A549 (cell line): ENCODE measurements around the gene ANKS6. TPM values are rescaled to one million over a fixed set of nuclear protein-coding genes. Genes with fewer than 3 reads are reported as not detected.

ENCODE experiments used
- ATAC-seq, 2 experiments: fragments of 200-7000 bp in 1 of 2; fragments of >200 bp in 1 of 2; cut with Nextera tagmentation in 1 of 2; cut with Tn5 transposase in 1 of 2; 3 replicates each; pipeline versions ENCODE4 v1.8.0 to v1.9.1; 2018 to 2020; ENCODE audit warnings: mild to moderate bottlenecking in 1 of 2, moderate library complexity in 1 of 2
- CTCF ChIA-PET: fragments of 300-600 bp; sonication (Branson Sonifier 250); formaldehyde crosslinking; extraction: SDS; loops from one replicate; lab custom pipeline; 2021; ENCODE audit warnings: antibody characterized with exemption, inconsistent platforms; lab: Yijun Ruan, JAX
- POLR2A ChIA-PET: fragments of 350-600 bp; formaldehyde crosslinking; extraction: SDS; loops from one replicate; lab custom pipeline; 2021; ENCODE audit warnings: antibody characterized with exemption, inconsistent platforms; lab: Yijun Ruan, JAX
- DNase-seq, 2 experiments: peaks; one replicate each; pipeline versions ENCODE4 v3.0.0 to v3.0.0-alpha.2; 2011 to 2016; ENCODE audit warnings: low read depth in 1 of 2, low spot score in 1 of 2
- FAIRE-seq: peaks from 2 replicates; lab custom pipeline; 2011; peaks lifted over from hg19 to GRCh38; lab: Jason Lieb, UNC
- H3K27ac ChIP-seq, 2 experiments: fragments of >200 bp; sonication (Bioruptor Twin); formaldehyde crosslinking; 3 replicates each; pipeline ENCODE4 v1.5.1; 2016 to 2017
- H3K4me1 ChIP-seq: fragments of >200 bp; sonication (Bioruptor Twin); formaldehyde crosslinking; 3 replicates; pipeline ENCODE4 v1.6.1; 2016
- H3K4me2 ChIP-seq: fragments of >200 bp; sonication (Bioruptor Twin); formaldehyde crosslinking; 3 replicates; pipeline ENCODE4 v1.6.1; 2016
- H3K4me3 ChIP-seq: fragments of >200 bp; sonication (Bioruptor Twin); formaldehyde crosslinking; 3 replicates; pipeline ENCODE4 v1.5.1; 2016
- H3K9me3 ChIP-seq: fragments of >200 bp; sonication (Bioruptor Twin); formaldehyde crosslinking; 3 replicates; pipeline ENCODE4 v1.6.1; 2016
- ATOH8 ChIP-seq: fragments of 250-450 bp; sonication (Bioruptor Pico); IDR thresholded peaks from 2 replicates; pipeline ENCODE4 v1.5.0; 2020; ENCODE audit warnings: low read depth, mild to moderate bottlenecking, moderate library complexity
- BCL3 ChIP-seq: fragments of >200 bp; sonication (Bioruptor Twin); formaldehyde crosslinking; IDR thresholded peaks from 3 replicates; pipeline ENCODE4 v1.6.1; 2016
- CBX8 ChIP-seq: fragments of 200-600 bp; sonication (generic); IDR thresholded peaks from 2 replicates; pipeline ENCODE4 v1.6.1; 2016
- GATA3 ChIP-seq: IDR thresholded peaks from 2 replicates; pipeline ENCODE4 v1.6.1; 2012; ENCODE audit warnings: borderline replicate concordance
- HDAC2 ChIP-seq: fragments of 200-600 bp; sonication (generic); IDR thresholded peaks from 2 replicates; pipeline ENCODE4 v1.6.1; 2016
- HES2 ChIP-seq: fragments of >200 bp; sonication (Bioruptor Twin); formaldehyde crosslinking; IDR thresholded peaks from 2 replicates; pipeline ENCODE4 v1.6.1; 2016
- HMGXB4 ChIP-seq: fragments of 250-450 bp; sonication (Bioruptor Pico); IDR thresholded peaks from 2 replicates; pipeline ENCODE4 v1.5.0; 2021; ENCODE audit warnings: mild to moderate bottlenecking, moderate library complexity, borderline replicate concordance
- JUN ChIP-seq, 2 experiments: fragments of >200 bp; sonication (Bioruptor Twin); formaldehyde crosslinking; IDR thresholded peaks; 2 replicates in 1 of 2; 3 replicates in 1 of 2; pipeline ENCODE4 v1.6.1; 2016 to 2017
- KDM1A ChIP-seq: fragments of 200-600 bp; sonication (generic); IDR thresholded peaks from 2 replicates; pipeline ENCODE4 v1.6.1; 2016; ENCODE audit warnings: low read depth, mild to moderate bottlenecking
- MAFK ChIP-seq: fragments of 450-650 bp; IDR thresholded peaks from 2 replicates; pipeline ENCODE4 v1.6.1; 2014; ENCODE audit not compliant: partially characterized antibody
- MYC ChIP-seq: IDR thresholded peaks from 2 replicates; pipeline ENCODE4 v1.6.1; 2012; ENCODE audit warnings: mild to moderate bottlenecking, inconsistent platforms, low read length, improper control_type of control experiment, borderline replicate concordance
- NPAS2 ChIP-seq: fragments of 250-450 bp; sonication (Bioruptor Pico); IDR thresholded peaks from 2 replicates; pipeline ENCODE4 v1.8.0; 2022; ENCODE audit warnings: mild to moderate bottlenecking, moderate library complexity, borderline replicate concordance
- NR3C1 ChIP-seq: fragments of >200 bp; sonication (Bioruptor Twin); formaldehyde crosslinking; IDR thresholded peaks from 3 replicates; pipeline ENCODE4 v1.6.1; 2017
- PHF8 ChIP-seq: fragments of 200-600 bp; sonication (generic); IDR thresholded peaks from 2 replicates; pipeline ENCODE4 v1.6.1; 2016; ENCODE audit warnings: low read depth, mild to moderate bottlenecking, antibody characterized with exemption, moderate library complexity, borderline replicate concordance
- RARB ChIP-seq: fragments of 250-450 bp; sonication (Bioruptor Pico); IDR thresholded peaks from 2 replicates; pipeline ENCODE4 v1.8.0; 2021; ENCODE audit warnings: mild to moderate bottlenecking, moderate library complexity
- RCOR1 ChIP-seq: fragments of 150-350 bp; IDR thresholded peaks from 2 replicates; pipeline ENCODE4 v1.6.1; 2014; ENCODE audit warnings: antibody characterized with exemption, low read length, low read depth
- REST ChIP-seq: fragments of 200-600 bp; sonication (generic); IDR thresholded peaks from 2 replicates; pipeline ENCODE4 v1.6.1; 2016; ENCODE audit warnings: antibody characterized with exemption, mild to moderate bottlenecking, moderate library complexity
- SMC3 ChIP-seq: fragments of >200 bp; sonication (Bioruptor Twin); formaldehyde crosslinking; IDR thresholded peaks from 3 replicates; pipeline ENCODE4 v1.6.1; 2018; ENCODE audit warnings: inconsistent platforms
- TFCP2L1 ChIP-seq: fragments of 250-450 bp; sonication (Bioruptor Pico); IDR thresholded peaks from 2 replicates; pipeline ENCODE4 v1.5.0; 2021; ENCODE audit warnings: mild to moderate bottlenecking
- TP53 ChIP-seq: fragments of 250-450 bp; sonication (Bioruptor Pico); IDR thresholded peaks from 2 replicates; pipeline ENCODE4 v1.5.0; 2021; ENCODE audit warnings: mild to moderate bottlenecking, moderate library complexity
- WGBS: methylation state at CpG from one replicate; pipeline ENCODE4 v1.1.6; 2017; ENCODE audit errors: missing lambda C conversion rate; 5-methylcytosine and 5-hydroxymethylcytosine counted together
- polyA plus RNA-seq, 4 experiments: library from polyadenylated mRNA; depleted of rRNA in 3 of 4; stranded (reverse); fragments of >200 nt; fragmentation: RNase III in 1 of 4; extraction: RNeasy Plus Mini Kit Qiagen cat#74134 plus additional on column Dnase treatment in 1 of 4; gene quantifications; 2 replicates in 3 of 4; 3 replicates in 1 of 4; pipeline ENCODE4 v1.2.3, GENCODE V29; 2011 to 2017
- TF ChIP-seq, protein P1 (sequence below): IDR thresholded peaks from 2 replicates; pipeline ENCODE4 v1.6.1; 2012; ENCODE audit warnings: low read depth, borderline replicate concordance

Gene ANKS6
- polyA plus RNA-seq, 2 of the 4 experiments (the other 2 are of a cell fraction): 14.7 to 15.2 TPM

- TF ChIP-seq PHF8 (no peak), KDM1A (no peak), CBX8 (no peak), HES2 (no peak)
- TF ChIP-seq, protein P1, sequence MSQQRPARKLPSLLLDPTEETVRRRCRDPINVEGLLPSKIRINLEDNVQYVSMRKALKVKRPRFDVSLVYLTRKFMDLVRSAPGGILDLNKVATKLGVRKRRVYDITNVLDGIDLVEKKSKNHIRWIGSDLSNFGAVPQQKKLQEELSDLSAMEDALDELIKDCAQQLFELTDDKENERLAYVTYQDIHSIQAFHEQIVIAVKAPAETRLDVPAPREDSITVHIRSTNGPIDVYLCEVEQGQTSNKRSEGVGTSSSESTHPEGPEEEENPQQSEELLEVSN: no peak
Observed at GRCh38 chr9:98770717-98771116, 25.6 kb downstream of the ANKS6 start (continued).

- Histone ChIP-seq H3K27ac (no peak overlapping the region), H3K4me1 (no peaks in the 10 kb centered on the region), H3K4me3 (no peak overlapping the region), H3K4me2 (no peak overlapping the region), H3K9me3 (no peaks in the 10 kb centered on the region)
- ChIA-PET POLR2A (no interaction called here), CTCF (interaction anchor here (2.0 kb wide), 1 partner anchor 452 kb away, joined by 6 read pairs; no protein-coding TSS in a partner anchor)
- TF ChIP-seq MYC (no peak), KDM1A (no peak), RARB (CRISPR knock-in tag) (no peak), TP53 (CRISPR knock-in tag) (no peak), NR3C1 (no peak), BCL3 (no peak), HDAC2 (no peak), MAFK (no peak), TFCP2L1 (CRISPR knock-in tag) (no peak), PHF8 (no peak), RCOR1 (no peak), JUN (IDR thresholded peaks at IDR 0.05) (no peak), SMC3 (no peak), REST (no peak), NPAS2 (CRISPR knock-in tag) (no peak), ATOH8 (no peak), HMGXB4 (CRISPR knock-in tag) (no peak), GATA3 (no peak)
- no peak for ATAC-seq
- WGBS: 92% methylated on average over 9 of the region's 9 CpGs
- FAIRE-seq: no peak
- no peak for DNase-seq
Observed at GRCh38 chr9:98768344-98768743, 28.0 kb downstream of the ANKS6 start.
